GM12874 (cell line): ENCODE measurements around the gene THADA.

Source experiments
- TF ChIP-seq, protein P1 (sequence below): IDR thresholded peaks from 2 replicates; pipeline ENCODE4 v1.5.1; 2011; ENCODE audit warnings: low read depth, mild to moderate bottlenecking, control low read depth, low read length, moderate library complexity; ENCODE audit not compliant: insufficient read depth

THADA gene

GRCh38 chr2:43225093-43225787 lies 370.6 kb downstream of the THADA start:
- TF ChIP-seq, protein P1, sequence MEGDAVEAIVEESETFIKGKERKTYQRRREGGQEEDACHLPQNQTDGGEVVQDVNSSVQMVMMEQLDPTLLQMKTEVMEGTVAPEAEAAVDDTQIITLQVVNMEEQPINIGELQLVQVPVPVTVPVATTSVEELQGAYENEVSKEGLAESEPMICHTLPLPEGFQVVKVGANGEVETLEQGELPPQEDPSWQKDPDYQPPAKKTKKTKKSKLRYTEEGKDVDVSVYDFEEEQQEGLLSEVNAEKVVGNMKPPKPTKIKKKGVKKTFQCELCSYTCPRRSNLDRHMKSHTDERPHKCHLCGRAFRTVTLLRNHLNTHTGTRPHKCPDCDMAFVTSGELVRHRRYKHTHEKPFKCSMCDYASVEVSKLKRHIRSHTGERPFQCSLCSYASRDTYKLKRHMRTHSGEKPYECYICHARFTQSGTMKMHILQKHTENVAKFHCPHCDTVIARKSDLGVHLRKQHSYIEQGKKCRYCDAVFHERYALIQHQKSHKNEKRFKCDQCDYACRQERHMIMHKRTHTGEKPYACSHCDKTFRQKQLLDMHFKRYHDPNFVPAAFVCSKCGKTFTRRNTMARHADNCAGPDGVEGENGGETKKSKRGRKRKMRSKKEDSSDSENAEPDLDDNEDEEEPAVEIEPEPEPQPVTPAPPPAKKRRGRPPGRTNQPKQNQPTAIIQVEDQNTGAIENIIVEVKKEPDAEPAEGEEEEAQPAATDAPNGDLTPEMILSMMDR: no peak

- TF ChIP-seq, protein P1: no peak
These were observed 371.2 kb downstream of the THADA start for GRCh38 chr2:43224571-43225092.

DNA sequence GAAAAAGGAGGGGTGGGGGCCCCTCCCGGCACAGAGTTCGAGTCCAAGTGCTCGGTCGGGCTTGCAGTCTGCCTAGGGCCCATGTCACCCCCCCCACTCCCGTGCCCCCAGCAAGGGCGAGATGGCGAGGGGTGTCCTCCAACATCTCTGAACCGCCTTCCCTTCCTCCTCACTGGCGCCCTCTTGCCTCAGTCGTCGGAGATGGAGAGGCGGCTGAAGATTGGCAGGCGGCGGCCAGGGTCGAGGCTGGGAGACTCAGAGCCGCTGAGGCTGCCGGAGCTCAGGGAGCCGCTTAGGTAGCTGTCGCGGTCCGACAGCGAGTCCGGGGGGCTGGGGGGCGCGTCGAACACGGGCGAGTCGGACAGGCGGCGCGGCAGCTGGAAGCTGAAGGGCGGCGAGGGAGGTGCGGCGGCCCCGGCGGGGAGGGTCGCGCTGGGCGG lies 371.7 kb downstream of the THADA start:
- TF ChIP-seq, protein P1: peak; percentile 68

GRCh38 chr2:43223521-43224001 lies 372.3 kb downstream of the THADA start:
- TF ChIP-seq, protein P1: no peak

DNA sequence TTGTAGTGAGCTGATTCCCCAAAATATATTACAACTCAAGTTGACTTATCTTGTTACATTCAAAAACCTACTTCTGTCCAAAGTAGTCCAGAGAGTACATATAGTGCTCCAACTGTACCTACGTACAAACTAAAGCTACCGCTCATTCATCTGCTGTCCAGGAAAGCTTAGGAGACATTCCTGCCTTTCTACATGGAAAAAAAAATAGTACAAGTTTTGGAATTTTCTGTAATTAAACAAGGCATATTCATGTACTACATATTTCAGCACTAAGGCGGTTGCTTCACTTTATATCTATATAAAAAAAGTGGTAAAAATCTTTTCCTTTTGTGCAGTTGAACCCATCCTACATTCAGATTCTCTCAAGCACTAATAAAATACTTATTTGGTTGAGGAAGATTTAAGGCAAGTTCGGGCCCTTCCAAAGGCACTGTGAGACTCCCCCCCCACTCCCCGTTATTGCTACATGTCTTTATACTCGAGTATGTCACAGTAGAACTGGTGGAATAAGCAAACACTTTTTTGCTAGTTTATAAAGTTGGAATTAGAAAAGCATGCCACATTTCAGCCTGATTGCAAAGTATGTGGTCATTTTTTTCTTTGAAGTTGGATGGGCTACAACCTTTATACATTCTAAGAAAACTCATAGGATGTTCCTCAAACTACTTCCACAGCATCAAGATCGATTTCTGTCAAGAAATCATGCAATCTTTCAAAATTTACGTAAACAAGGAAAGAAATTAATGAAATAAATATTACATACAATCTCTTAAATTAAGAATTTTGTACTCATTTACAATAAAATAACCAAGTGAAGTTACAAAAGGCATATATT lies 373.1 kb downstream of the THADA start:
- TF ChIP-seq, protein P1: no peak

GRCh38 chr2:43221763-43222474 lies 373.9 kb downstream of the THADA start:
- TF ChIP-seq, protein P1: no peak
